HG02610 (cell line): ENCODE measurements around the gene ITPKB.
A peak's percentile ranks its signal among the peaks of the same experiment; 100 is the strongest.

Experiments
- ATAC-seq: cut with Tn5 transposase; IDR thresholded peaks from one replicate; pipeline ENCODE4 v1.9.1; 2021; ENCODE audit warnings: mild to moderate bottlenecking, moderate library complexity; ENCODE audit not compliant: unreplicated experiment

Gene ITPKB

DNA sequence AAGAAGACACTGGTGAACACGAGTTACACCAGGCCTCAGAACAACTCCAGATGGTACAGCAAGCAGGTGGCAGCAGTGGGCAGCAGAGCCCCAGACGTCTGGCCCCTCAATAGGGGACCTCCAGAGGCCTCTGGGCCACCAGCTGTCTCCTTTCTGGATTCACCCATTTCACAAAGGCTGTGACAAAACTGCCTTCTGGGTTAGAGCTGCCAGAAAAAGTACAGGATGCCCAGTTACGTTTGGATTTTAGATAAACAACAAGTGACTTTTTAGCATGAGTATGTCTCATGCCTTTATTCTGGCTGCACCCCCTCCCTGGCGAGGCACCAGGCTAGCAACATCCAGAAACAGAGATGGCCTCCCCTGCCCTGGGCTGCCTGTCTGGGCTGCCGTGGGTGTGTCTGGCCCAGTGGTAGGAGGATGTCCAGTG lies 30.1 kb downstream of the ITPKB start:
- ATAC-seq: no peak

DNA sequence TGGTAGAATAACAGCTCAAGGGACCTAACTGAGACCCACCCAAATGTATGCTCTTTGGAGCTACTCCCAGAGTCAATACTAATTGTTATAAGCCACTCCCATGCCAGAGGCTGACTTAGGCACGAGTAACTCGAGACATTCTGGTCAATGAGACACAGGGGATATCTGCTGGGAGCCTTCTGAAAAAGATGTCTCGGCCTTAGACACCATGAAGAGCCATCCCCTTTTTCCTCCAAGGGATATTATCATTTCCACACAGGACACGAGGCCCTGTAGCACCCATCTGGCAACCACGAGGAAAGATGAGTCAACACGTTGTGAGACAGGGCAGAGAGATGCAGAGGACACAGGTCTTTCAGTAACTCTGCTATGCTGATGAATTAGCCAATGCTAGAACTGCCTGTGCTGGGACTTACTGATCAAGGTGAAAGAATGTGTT lies 30.7 kb downstream of the ITPKB start:
- ATAC-seq: no peak

DNA sequence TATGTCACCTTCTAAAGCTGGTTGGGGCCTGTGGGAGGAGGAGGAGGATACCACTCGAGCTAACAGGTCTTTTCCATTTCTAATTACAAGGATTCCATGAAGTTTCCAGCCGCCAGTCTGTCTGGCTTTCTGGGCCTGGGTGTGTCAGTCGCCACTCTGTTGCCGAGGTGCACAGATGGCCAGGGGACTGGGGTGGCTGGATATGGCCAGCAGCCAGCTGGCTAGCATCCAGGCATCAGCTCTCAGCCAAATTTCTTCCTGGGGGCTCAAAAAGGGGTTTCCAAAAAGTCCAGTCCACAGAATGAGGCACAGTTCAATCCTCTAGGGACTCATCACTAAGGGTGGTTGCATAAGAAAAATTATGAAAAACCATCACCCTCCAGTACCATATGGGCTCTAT lies 32.4 kb downstream of the ITPKB start:
- ATAC-seq: no peak

DNA sequence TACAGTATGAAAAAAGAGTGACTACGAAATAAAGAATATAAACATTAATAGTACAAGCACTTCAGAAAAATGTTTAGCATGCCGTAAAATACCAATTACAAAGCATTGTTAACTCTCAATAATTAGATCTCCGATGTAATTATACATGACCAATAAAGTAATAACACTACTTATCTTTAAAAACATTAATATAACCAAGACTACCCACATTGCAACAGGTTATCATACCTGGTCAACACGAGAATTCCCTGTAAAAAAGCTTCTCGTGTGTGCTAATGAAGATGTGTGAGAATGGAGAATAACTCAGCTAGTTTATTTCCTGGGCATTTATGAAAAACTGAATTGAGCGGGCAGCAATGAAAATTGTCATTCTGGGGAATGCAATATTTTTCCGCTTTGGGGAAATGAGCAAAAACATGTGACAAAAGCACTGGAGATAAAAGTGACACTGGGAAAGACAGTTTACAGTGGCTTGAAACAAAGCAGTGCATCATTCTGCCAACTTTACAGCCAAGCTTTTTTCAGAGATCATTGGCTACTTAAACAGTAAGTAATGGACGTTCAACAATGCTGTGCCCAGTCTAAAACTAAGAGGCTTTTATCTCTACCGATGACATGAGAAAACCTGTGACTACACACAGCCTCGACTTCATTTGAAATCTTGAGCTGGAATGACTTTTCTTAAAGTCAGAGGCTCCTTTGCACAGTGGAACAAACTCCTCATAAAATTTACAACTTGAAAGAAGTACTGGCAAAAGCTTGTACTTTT lies 34.7 kb downstream of the ITPKB start:
- no peak for ATAC-seq

DNA sequence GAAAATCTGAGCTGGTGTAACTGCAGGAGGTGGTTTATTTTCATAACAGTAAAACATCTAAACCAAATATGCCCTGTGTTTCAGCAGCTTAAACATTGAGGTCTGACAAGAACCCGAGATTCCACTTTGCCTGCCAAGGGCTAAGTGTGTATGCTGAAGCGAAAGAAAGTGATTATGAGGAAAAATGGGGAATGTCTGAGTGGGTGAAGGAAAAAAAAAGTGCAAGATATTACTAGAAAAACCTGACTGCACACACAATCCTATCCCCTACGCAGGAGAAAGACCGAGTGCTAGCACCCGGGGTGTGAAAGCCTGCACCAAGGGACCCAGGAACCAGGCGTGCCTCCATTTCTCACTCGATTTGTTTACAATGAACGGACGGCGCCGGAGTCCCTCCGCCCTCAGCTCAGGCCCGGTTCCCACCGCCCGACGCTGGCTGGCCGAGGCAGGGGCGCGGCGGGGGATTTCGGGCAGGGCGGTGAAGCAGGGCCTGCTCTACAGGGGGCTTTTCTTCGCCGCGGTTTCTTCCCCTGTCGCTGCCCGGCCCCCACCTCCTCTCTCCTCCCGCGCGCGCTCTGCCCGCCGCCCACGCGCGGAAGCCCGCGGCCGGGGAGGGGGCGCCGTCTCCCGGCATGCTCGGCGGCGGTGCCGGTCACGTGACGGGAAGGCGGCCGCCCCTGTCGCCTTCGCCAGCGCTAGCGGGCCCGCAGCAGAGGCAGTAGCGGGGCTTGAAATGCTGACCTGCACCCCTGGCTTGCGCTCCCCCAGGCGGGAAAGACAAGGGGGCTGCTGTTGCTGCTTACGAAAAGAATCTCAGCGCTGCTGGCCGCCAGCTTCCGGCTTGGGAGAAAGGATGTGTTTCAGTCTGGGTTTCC lies 35.9 kb downstream of the ITPKB start:
- ATAC-seq: peak; percentile 74

DNA sequence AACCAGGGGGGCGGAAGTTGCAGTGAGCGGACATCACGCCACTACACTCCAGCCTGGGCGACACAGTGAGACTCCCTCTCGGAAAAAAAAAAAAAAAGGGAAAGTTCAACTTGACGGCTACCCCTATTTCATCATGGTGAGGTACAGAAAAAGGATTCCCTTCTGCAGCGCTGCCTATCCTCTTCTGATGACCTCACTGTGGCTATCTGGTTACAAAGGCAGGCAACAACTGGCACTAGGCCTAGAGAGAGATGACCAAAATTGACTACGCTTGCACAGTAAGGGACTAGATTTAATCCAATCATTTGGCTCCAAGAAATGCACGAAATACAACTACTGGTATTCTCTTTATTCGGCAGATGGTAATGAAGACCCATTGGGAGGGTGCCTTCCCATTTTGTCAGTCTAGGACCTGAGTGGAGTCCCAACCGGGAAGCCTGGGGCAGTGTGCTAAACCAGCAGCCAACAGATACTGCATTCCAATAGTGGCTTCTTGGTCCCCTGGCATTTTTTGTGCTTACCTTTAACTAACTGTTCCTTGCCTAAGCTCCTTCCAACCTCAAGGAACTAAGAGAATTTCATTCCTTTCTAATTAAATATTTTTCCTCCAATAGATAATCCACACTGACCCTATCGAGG lies 36.6 kb downstream of the ITPKB start:
- ATAC-seq: no peak

DNA sequence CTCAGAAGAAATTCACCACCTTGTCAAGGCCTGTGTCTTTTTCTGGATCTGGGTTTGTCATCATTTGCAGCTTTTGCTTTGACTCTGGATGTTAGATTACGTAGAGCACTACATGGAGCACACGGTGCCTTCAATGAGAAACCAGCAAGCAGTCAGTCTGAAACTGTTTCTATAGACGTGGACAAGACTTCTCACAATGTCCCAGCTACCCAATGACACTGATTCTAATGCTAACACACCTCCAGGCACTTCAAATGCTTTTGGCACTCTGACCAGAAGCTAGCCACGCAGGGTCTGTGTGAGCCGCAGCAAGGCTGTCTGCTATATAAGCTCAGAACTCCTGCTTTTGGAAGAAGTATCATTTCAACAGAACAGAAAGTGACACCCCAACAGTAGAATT lies 38.2 kb downstream of the ITPKB start:
- ATAC-seq: peak; percentile 26

DNA sequence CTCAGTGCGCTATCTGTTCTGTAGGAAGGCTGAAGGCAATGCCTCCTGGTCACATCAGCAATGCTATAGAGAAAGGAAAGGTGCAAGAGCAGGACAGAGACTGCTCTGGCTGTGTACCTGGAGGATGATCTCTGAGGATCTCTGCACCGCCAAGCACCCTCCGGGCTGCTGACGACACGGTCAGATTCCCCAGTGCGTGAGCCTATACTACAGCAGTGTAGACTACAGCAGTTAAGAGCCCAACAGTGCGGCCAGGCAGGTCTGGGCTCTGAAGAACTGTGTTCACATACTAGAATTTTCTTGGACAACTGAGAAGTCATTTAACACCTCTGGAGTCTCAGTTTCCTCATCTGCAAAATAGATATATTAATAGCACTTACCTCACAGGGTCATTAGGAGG lies 39.9 kb downstream of the ITPKB start:
- ATAC-seq: no peak

DNA sequence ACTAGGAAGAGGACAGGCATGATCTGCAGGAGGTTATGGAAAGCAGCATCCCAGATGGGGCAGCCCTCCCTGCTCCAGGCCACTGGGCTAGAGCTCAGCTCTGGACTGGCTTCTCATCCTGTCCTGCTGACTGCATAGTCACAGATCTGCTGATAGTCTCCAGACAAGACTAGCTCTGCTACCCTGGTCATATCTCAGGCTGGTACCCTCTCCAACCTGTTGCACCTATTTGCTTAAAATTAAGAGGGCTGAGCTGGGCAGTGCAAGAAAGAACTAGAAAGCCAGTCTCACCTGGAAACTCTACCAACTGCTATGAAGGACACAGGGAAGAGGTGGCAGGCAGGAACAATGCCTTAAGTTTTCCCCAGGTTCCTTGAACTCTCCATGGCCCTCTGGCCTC lies 40.4 kb downstream of the ITPKB start:
- no peak for ATAC-seq

DNA sequence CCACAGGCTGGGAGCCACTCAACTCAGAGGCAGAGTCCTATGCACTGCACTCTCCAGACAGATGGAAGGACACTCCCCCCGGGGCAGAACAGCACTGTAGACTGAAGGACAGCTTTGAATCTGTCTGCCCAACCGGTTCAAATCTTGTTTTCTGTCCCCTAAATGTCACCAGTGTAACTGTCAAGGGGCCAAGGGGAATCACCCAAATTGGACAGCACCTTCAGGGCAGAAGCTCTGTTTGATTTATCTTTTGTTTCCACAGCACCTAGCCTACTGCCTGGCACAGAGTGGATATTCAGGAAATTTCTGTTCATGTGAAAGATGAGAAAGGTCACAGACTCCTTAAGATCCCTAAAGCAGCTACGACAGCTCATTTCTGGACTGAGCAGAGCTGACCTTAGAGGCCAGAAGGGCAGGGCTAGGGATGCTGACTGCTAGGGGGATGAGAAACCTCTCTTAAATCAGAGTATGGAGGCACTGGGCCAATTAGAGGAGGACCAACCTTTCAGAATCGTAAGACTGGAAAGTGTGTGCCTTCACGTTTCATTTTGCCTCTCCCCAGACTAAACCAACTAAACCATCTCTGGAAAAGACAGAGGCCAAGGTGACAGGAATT lies 41.0 kb downstream of the ITPKB start:
- peak; percentile 7 for ATAC-seq

DNA sequence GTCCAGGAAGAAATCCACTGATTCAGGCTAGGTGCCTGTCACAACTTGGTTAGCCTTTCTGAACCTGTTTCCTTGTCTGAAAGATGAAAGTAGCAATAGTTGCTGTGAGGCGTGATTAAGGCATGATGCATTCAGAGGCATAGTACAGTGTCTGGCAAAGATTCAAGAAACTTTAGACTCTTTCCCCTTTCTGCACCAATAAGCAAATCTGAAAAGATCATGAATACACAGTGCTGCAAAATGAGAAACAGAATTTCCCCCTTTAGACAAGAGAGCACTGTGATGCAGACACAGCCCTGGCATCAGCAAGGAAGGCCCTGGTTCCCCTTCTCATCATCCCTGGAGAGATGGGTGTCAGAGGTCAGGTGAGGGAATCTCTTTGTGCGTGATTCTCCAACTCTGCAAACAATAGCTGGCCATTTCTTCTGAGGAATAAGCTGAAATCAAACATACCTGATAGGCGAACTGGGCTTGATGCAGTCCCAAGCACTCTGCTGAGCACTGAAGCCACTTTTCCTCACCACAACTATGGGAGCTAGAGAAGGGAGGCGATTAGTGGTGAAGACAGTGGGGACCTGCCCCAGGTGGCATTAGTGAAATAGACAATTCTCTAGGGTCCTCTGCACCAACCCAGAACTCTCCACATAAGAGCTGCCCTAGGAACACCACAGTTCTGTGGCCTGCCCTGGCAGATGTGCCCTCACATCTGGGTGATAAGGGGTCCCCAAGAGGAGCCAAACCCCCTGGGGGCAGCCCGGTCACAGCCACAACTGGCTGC lies 41.7 kb downstream of the ITPKB start:
- peak; percentile 74 for ATAC-seq

DNA sequence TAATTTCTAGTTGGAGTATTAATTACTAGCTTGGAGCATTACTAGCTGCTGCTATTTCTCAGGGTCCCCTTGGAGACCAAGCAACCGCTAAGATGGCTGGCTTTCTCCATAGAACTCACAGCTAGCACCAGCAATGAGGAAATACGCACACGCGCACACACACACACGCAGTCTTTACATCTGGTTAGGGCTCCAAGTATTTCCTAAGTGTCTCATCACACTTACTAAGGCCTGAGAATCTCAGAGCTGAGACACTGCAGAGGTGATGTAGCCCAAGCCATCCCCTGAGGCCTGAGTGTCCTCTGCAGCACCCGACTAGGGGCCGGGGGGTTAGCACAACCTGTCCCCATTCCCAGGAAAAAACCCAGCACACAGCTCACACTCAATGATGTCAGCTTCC lies 42.5 kb downstream of the ITPKB start:
- ATAC-seq: no peak

DNA sequence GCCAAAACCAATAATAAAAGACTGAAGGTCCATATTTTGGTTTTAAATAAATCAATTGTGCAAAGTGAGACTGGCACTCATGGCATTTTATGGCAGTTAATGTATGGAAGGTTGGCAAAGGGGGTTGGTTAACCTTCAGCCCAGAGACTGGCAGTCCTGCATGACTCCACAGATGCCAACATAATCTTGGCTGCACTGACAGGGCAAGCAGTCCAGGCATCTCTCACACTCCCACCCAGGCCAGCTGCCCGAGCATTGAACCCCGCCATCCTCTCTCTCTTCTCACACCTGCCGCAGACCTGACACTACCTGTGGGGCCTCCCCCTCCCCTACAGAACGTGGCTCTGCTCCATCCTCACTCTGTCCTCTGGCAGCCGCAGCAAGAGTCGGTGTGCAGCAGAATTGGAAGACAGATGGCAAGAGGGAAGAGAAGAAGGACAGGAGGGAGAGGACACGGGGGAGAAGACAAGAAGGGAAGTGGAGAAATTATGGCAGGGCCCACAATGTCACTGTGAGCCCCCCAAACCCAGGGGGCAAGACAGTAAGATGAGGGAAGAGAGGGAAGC lies 43.7 kb downstream of the ITPKB start:
- ATAC-seq: no peak

DNA sequence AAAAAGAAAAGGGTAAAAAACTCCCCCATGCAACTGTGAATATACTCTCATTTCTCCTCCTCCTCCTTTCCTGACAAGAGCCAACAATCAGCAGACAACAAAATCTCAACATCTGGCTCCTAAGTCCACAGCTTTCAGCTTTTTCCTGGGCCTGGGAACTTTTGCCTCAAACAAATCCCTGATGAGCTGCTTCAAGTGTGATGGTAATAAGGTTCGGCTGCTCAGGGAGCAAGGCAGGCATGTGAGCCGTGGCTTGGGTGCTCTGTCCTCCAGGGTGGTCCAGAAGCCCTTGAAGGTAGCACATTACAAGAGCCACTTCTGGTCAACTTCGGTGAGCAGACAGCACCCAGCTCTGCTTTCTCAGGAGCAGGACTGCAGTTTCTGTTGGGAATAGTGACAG lies 46.3 kb downstream of the ITPKB start:
- no peak for ATAC-seq

DNA sequence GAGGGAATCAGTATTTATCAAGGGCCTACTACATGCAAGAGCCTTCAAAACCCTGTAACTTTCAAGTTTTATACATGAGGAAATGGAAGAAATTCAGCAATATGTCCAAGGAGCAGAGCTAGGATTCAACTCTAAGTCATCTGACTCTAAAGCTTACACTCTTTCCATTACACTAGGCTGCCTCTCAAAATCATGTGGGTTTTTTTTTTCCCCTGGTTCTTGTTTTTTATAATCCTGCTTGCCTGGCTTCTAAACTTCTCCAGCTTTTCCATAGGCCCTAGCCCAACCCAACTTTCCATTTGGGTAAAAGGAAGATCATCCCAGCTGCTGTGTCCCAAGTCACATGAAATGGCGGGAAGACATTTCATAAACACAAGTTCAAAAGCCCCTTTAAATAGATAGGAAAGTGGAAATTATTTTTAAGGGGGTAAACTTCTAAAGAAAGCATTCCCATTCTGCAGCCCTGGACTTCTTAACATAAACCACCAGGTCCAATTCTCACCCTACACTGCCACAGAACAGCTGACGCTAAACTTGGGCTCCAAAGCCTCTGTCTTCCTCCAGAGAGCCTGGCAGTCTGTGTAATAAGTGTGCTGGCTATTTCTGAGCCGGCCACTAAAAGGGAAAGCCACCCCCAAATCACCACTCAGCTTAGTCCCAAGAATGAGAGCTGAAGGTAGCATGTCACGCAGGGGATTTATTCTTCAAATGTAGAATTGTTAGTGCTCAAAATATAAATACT lies 46.9 kb downstream of the ITPKB start:
- ATAC-seq: no peak

DNA sequence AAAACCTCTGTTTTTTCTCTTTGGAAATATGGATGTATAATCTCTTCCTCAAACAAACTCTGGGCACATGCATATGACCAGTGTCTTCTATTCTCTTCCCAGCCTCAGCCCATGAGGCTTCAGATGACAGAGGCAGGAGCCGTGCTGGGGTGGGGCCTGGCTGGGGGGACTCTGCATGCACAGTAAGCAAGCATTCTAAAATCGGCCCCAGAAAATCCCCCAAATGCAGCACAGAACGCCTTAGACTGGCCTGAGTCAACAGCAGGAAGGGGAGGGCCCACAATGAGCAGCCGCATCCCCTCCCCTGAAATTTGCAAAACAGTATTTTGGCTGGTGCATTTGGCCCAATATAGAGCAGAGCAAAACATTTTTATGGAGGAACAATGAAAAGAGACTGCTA lies 47.8 kb downstream of the ITPKB start:
- peak; percentile 87 for ATAC-seq

DNA sequence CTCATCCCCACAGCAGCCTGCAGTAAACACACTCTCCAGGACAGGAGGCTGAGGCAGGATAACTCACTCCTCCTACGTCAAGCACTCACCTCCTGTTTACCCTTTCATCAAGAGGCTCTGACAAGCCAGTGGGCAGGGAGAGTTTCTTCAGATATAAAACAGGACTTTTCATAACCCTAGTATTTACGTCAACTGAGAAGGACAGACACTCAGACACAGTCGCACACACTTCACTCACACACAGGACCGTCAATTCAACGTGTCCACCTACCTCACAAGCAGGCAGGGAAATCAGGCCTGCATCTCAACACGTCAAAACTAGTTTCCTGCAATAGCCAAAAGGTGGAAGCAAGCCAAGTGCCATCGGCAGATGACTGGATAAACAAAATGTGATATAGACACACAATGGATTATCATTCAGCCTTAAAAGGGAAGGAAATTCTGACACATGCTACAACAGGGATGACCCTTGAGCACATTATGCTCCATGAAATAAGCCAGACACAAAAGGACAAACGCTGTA lies 48.6 kb downstream of the ITPKB start:
- no peak for ATAC-seq

DNA sequence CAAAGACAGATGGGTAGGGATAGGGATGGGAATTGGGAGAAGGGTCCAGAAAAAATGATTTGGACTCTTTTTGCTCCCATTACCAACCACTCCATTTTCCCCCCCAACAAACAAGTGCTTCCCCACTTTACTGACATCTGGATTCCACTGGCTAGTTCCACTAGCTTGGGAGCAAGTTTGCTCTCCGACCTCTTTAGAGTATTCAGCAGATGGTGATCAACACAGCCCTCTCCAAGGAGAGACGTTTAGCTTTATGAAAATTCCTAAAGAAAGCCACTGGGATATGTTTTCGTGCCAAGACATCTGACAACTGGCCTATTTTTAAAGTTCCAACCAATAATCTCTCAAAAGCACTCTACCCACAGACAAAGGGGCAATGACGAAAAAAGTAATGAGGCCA lies 50.3 kb downstream of the ITPKB start:
- no peak for ATAC-seq

DNA sequence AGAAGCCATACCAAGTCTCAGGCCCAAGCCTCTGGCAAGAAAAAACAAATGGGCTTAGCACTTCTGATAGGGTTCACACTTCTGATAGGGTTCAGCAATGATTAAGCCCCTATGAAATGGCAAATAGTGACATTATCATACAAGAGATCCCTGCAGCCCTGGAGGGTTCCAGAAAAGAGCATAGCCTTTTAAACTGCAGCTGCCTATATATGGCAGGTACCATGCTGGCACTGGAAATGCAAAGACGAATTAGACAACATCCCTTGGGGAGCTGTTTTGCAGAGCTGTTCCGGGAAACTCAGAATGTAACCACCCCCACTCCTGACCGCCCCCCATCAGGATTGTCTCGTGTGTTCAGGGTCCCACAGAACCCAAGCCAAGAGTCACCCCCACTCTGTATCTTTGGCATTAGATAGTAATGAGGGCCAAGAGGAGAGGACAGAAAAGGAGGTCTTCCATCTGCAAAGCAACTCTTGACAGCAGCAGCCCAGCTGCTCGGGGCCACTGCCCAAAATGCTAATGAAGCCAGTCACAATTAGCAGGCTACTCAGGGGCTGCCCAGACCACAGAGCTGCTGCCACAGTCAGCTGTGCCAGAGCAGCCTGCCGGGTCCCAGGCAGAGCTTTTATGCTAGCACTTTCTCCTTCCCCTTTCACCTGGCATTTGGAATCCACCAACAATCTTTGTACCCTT lies 50.9 kb downstream of the ITPKB start:
- ATAC-seq: no peak
